NOMO-1 treated with dmso at 0.1 percent for 144 hours (cell line): ENCODE results near the gene INHBB.
"Not testable (repeated sequence)": the region's sequence is repeated elsewhere in the genome, so short reads cannot be mapped to it uniquely, and the experiment has no call there.

ENCODE experiments used
- DNase-seq: peaks from one replicate; lab custom pipeline; 2025; ENCODE audit not compliant: unreplicated experiment; lab: John Stamatoyannopoulos, UW

INHBB gene

DNA sequence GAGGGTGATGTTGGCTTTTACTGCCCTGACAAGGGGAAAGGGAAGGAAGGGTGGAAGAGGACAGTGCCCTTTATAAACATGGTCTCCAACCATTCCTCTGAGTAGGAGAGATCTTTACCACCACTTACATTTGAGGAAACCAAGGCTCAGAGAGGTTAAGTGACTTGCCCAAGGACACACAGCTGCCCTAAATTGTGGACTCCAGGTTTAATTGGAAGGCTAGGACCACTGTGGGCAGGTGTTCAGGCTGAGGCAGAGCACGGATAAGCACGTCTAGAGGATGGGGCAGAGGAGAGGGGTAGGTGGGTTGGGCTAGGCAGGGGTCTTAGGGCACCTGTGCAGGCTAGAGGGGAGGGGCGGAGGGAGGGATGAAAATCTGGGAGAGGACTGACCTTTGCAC lies 32.7 kb downstream of the INHBB start:
- no peak for DNase-seq

DNA sequence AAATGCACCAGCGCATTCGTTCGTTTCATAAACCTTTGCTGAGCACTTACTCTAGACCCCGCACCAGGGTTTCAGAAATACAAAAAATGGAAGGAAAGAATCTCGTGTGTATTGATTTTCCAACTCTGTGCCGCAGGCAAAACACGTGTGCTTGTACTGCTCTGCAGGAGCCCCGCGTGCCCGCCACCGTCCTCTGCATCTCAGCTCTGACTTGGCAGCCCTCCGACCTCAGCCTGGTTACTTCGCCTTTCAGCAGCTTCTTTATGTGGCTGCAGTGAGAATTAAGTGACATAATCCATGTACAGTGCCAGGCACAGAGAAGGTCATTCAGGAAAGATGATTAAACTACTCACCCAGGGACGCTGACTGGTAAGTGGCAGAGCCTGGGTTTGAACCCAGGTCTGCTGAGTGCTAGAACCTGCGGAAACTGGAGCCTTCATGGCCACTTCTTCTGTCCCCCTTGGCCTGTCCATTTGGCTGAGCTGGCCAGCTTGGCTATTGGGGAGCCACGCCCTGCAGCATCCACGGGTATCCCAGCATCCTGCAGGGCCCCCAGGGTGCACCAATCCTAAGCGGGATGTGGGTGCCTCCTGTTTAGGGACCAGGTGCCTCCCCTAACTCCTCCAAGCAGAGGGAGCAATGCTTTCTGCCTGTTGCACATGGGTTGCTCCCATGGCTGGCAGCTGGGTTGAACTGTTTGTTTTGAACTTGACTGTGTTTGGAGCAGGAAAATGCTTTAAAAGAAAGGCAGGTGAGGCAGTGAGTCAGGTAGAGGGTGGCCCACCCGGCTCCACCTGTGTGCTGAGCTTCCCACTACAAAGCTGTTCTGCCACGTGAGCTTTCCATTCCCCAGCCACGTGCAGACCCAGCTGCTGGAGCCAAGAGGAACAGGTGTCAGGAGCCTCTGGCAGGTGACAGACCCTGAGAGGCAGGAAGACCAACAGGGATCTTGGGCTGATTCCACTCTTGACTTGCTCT lies 34.3 kb downstream of the INHBB start:
- DNase-seq: no peak

DNA sequence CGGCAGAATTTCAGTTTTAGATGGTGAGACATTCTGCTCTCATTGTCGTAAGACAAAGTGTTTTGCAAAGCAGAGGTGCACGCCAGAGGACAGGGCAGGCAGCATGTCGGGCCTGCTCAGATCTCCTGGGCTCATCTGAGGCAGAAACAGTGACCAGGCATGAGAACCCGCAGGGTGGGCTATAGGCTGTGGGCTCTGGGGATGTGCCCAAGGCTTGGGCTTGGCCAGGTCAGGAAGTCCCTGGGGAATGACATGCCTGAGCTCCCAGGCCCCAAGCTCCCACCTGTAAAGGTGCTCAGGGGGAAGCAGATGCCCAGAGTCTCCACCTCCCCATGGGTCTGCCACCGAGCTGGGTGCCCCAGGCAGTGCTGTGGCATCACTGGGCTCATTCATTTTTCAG lies 35.3 kb downstream of the INHBB start:
- no peak for DNase-seq

DNA sequence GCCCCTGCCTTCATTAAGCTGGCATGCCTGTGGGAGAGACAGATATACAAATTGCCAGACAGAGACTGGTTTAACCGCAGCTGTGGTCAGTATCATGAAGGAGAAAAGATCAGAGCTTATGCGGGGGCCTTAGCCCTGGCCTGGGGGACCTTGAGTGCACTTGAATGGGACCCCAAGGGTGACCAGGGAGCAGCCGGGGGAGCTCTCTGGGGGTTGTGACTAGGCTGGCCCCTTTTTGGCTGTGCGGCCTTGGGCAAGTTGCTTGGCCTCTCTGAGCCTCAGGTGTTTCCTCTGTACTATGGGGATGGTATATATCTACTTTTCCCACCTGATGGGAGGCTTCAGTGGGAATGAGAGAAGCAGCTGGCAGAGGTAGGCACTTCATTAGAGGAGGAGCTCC lies 35.7 kb downstream of the INHBB start:
- DNase-seq: no peak

DNA sequence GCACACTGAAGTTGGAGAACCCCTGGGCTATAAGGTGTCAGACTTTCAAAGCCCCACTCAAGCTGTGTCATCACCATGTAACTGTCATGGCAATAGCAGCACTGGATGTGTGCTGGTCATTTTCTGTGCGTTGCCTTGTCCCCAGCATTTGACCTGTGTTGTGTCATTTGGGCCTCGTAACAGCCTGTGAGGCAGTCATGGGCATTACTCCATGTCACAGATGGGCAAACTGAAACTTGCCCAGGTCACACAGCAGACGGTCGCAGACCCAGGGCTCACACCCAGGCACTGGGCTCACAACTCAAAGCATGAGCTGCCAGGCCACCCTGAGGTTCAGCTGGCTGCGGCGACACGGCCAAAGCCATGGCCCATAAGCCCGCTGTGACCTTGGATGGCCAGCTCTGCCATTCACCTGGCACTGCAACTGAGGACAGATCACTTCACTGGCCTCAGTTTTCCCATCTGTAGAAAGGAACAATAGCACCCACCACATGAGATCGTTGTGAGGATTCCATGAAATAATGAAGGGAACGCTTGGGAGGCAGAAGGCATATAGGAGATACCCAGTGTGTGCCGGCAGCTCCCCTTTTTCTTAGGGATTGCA lies 36.7 kb downstream of the INHBB start:
- no peak for DNase-seq

DNA sequence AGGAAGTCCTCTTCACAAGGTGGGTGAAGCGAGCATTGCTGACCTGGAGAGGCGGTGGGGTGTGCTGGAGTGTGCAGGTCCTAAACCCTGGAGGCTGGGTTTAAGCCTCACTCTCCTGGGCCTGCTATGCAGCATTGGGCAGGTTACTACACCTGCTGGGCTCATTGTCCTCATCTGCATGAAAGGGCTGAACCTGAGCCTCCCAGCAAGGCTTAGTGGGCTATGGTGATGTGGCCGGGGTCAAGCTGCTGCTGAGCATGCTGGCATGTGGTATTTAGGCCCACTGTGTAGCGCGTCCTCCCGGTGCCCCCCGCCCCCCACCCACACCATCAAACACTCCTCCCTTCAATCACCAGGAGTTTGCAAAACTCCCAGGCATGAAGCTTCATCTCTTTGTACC lies 37.3 kb downstream of the INHBB start:
- no peak for DNase-seq

DNA sequence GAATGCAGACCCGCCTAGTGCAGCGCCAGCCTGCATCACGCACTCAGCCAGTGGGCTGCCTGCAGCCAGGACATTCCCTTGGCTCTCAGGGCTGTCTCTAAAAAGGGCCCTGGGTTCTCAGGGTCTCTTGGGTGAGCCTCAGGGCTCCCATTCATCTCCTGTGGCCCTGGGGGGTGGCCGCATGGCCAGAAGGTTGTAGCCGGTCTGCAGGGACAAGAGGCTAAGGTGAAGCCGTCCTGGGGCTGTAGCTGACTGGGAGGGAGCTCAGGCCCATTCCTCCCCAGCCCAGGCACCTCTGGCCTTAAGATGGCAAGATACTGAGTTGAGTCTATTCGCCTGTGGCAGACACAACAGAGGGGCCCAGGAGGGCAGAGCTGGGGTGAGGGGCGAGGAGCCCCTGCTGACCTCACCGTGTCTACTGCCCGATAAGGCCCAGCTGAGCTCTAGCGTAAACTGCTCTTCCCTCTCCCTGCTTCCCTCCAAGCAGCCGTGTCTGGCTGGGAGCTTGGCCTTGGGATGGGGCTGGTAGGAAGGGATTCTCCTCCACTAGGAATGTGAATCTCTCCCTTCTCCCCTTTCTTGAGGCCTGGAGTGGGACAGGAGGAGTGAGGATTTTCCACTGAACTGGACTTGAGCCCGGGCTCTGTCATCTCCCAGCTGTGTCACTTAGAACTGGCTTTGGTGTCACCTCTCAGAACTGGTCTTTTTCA lies 37.9 kb downstream of the INHBB start:
- no peak for DNase-seq

DNA sequence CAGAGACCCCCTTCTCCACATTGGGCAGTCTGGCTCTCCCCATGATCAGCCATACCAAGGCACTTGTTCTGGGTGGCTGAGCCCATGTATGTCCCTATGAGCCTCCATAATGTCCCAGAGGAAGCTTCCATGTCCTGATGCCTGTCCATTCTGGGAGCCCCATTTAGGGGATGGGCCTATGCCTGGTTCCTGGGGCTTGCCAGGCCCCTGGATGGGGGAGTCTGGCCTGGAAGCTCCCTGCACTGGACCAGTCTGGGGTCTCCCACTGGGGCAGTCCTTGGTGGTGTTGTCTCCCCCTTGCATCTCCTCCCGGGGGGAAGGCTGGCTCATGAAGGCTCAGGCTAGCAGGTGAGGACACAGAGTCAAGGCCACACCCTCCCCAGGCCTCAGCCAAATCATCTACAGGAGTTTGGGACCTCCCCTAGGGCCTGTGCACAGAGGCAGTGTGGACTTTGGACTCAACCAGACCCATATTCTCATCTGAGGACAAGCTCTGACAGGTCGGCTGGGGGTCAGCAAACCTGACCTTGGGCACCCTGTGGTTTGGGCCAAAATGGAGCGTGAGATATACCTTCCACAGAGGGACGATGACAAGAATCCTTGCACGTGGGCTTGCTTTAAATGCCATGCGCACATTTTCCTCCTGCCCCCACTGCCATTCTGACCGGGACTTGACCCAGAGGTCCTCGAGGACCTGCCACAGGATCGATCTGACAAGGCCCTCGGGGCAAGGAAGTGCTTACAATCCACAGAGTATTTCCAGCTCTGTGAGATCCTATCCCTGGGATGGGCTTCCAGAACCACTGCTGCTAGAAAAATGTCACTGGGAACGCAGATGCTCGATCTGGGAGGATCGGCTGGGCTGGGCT lies 38.8 kb downstream of the INHBB start:
- DNase-seq: no peak

DNA sequence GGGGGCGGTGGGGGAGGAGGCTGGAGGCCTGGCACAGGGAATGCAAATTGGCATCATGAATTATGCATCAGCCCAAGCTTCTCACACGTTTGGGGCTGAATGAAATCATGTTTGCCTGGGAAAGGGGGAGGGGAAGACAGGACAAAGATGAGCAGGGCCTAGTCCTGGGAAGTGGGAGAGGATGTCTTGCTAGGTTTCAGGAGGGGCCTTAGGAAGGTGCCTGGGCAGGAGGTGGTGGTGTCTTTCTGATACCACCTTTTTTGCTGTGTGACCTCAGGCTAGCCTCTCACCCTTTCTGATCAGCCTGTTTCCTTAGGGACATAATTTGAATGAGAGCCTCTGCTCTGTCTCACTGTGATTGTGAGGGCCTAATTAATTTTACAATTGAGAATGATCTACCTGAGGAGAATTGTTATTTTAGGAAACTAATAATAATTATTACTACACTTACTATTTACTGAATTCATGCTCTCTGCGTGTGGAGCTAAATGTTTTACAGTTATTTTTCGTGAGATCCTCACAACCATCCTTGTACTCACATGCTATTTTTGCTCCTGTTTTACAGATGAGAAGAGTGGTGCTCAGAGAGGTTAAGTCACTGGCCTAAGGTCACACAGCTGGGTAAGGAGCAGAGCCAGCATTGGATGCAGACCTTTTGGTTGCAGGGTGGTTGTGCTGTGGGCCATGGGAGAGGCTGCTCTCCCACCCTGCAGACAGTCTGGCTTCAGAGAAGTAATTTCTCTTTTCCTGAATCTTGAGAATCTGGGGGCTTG lies 39.6 kb downstream of the INHBB start:
- DNase-seq: no peak

DNA sequence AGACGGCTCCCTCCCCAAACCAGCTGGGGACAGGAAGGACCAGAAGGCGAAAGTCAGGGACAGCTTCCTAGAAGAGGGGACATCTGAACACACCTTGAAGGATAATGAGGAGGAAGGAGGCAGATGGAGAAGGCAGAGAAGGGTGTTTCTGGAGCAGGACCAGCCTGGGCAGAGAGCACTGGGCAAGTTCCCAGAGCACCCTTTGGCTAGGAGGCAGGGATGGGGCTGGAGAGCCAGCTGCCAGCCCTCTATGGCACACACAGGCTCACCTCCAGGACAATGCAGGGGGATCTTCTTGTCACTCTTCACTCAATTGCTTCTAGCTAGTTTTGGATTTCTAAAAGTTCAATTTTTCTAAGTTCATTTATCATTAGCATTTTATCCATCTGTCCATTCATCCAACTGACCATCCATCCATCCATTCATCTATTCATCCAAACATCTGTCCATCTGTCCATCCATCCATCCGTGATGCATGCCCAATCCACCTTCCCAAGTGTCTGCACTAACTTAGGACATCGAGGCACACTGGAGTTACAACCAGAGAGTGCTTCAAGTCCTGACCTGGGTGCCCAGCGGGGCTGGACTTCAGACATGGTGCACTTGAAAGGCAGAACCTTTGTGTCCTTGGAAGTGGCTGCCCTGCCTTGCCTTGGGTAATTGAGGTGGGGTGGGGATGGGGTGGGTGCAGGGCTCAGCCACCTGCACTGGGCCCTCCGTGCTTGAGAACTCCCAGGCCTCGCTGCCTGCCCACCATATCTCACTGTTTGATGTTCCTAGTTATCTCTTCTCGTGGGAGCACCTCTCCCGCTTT lies 42.5 kb downstream of the INHBB start:
- no peak for DNase-seq

DNA sequence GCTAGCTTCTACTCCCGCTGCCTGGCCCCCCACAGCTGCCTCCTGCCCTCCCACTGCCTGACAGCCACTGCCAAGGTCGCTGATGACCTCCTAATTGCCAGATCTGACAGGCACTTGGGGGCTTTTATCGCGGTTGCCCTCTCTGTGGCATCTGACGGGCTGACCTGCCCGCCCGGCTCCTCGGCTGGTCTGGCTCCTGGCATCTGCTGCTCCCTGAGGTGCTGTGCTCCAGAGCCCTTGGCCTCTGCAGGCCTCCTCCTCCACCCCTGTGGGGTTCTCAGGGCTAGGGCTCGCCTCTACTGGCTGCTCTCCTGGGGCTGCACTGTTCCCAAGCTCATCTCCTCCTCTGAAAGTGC lies 43.1 kb downstream of the INHBB start:
- DNase-seq: no peak

DNA sequence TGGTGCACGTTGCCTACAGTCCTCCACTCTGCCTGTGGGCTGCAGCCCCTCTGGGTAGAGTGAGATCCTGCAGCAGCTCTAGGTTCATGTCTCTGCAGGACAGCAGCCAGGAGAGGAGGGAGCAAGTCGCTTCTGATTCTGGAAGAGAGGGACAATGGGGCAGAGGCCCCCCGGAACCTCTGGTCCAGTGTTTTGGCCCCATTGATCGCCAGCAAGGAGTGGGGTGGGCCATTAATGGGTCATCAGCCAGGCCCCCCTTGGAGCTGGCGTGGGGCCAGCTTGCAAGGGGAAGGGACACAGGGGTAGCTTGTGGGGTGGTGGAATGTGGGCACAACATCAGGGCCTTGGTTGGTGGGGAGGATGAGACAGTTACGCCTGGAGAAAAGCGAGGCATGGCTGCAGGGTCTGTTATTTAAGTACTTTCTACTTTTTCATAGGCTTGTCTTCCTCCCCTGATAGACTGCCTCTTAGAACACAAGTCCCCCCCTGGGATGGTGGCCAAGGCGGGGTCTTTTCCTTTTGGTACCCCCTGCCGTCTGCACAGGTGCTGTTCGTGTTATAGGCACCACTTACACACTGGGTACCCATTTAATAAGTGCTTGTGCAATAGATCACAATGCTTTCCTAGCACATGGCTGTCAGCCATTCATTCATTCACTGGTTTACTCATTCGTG lies 44.6 kb downstream of the INHBB start:
- no peak for DNase-seq

DNA sequence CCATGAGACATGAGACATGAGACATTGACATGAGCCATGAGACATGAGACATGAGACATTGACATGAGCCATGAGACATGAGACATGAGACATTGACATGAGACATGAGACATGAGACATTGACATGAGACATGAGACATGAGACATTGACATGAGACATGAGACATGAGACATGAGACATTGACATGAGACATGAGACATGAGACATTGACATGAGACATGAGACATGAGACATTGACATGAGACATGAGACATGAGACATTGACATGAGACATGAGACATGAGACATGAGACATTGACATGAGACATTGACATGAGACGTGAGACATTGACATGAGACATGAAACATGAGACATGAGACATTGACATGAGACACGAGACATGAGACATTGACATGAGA lies 45.4 kb downstream of the INHBB start:
- DNase-seq: not testable (repeated sequence)

DNA sequence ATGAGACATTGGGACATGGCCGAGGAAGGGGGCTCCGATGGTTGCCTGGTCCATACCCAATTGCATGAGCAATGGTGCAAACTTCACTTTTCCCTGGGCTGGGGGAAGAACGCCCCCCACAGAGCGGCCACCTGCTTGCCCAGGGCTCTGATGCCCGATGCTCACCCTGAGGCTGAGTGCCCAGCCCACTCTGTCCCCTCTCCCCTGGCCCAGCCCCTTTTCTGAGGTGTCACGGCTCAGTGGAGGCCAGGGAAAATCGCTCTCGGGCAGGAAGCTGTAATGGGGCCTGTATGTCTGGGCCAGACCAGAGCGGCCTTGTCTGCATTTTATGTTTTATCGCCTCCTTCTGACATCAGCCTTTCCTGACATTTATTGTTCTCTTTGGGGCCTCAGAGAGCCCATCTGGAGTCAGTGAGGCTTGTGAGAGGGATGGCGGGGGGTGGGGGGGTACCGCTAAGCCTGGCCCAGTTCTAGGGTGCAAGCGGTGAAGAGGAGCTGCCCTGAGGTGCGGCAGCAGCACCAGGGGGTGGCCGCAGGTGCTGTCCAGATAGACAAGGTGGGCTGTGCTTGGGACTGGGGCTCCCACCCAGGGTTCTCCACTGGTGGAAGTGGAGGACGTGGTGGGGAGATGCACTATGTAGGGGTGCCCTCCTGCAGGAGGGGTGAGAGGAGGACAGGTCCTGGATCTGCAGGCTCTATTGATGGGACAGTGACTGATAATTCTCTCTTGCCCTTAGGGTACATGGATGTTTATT lies 46.2 kb downstream of the INHBB start:
- DNase-seq: no peak

DNA sequence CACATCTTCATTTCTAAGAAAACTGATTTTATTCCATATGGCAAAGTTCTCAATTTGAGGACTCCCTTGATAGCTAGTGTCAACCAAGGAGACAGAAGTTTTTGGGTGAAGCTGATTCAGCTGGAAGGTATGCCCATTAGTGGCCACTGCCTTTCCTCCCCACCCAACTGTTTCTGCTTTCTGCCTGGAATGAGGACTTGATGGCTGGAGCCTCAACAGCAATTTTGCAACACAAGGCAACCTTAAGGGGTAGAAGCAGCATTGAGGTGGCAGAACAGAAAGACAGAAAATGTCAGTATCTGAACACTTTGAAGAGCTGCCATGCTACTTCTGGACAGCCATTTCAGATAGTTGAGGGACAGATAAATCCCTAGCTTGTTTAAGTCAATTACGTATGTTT lies 47.0 kb downstream of the INHBB start:
- DNase-seq: no peak

DNA sequence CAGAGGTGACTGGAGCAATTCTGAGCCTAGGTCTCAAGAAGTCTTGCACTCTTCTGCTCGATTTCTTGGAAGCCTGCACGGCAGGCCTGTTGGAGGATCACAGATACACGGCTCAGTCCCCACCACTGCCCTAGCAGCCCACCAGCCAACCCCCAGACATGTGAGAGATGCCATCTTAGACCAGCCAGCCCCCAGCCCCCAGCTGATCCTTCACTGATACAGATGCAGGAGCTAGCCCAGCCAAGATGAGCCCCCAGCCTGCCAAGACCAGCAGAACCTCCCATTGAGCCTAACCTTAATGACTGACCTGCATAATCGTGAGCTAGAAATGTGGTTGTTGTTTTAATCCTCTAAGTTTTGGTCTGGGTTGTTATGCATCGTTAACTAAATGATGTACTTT lies 47.5 kb downstream of the INHBB start:
- no peak for DNase-seq

DNA sequence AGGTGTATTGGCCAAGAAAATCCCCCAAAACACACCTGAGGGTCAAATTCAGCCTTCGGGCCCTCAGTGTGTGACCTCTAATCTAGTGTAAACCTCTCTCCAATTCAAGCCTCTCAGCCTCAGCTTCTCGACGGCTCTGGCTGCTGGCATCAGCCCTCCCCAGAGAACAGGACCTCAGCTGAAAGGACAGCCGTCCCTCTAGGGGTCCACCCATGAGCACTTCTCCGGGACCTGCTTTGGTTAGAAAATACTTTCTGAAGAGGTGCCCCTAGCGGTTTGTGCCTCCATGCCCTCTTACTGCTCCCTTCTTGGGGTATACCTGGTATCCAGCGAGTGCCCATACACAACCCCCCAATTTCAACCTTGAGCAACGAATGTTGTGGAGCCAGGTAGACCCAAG lies 48.8 kb downstream of the INHBB start:
- no peak for DNase-seq
